ENCODE measurements around the gene SLC16A10.

DNA sequence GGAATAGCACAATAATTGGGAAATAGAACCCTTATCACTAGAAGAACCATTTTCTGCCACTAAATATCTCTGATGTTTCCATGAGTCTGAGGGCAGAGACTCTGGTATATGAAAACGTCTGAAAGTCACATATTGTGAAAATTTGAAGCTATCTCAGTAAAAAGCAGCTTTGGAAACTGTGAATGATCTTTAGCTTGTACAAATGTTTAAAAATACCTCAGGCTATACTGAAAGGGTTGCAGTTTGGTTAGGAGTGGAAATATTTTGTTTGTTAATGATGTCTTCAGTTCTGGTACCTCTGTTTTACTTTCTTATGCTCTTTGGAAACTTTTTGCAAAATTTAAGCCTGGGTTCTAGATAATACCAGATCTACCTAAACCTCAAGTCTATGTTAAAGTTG, 135.0 kb downstream of the SLC16A10 start:
- no peak for TF ChIP-seq EZH2phosphoT487 (IDR thresholded peaks at IDR 0.05; ENCODE audit: borderline replicate concordance, low read length)
- TF ChIP-seq, protein P1, sequence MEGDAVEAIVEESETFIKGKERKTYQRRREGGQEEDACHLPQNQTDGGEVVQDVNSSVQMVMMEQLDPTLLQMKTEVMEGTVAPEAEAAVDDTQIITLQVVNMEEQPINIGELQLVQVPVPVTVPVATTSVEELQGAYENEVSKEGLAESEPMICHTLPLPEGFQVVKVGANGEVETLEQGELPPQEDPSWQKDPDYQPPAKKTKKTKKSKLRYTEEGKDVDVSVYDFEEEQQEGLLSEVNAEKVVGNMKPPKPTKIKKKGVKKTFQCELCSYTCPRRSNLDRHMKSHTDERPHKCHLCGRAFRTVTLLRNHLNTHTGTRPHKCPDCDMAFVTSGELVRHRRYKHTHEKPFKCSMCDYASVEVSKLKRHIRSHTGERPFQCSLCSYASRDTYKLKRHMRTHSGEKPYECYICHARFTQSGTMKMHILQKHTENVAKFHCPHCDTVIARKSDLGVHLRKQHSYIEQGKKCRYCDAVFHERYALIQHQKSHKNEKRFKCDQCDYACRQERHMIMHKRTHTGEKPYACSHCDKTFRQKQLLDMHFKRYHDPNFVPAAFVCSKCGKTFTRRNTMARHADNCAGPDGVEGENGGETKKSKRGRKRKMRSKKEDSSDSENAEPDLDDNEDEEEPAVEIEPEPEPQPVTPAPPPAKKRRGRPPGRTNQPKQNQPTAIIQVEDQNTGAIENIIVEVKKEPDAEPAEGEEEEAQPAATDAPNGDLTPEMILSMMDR (conservative IDR thresholded peaks at IDR 0.05; ENCODE audit: low read depth, low read length) = no peak
- no peak for TF ChIP-seq EZH2 (IDR thresholded peaks at IDR 0.05; ENCODE audit: low read length, unreplicated experiment)

Data from PC-3 (cell line).